ENCODE data around the gene LPP.

Gene LPP

GRCh38 chr3:188939814-188940572, 786.0 kb downstream of the LPP start:
- H3K4me3 ChIP-seq (ENCODE audit: low read depth, low read length) = no peak overlapping the region
- TF ChIP-seq CTCF (IDR thresholded peaks at IDR 0.05; ENCODE audit: low read depth, low read length) = no peak
- H3K36me3 ChIP-seq = no peaks in the 10 kb centered on the region
- no peaks in the 10 kb centered on the region for H3K9me3 ChIP-seq
- no peaks in the 10 kb centered on the region for H3K27me3 ChIP-seq
- DNase-seq = no peak
- no peaks in the 10 kb centered on the region for H3K4me1 ChIP-seq

Data from BE2C (cell line).